ENCODE data around the gene EFL1.

The EFL1 gene

GRCh38 chr15:82146576-82146975, 116.0 kb downstream of the EFL1 start:
- no peak for DNase-seq

- no peak for DNase-seq
Observed at GRCh38 chr15:82143390-82144385, 118.8 kb downstream of the EFL1 start.

GRCh38 chr15:82140886-82141285, 121.6 kb downstream of the EFL1 start:
- no peak for DNase-seq

DNA sequence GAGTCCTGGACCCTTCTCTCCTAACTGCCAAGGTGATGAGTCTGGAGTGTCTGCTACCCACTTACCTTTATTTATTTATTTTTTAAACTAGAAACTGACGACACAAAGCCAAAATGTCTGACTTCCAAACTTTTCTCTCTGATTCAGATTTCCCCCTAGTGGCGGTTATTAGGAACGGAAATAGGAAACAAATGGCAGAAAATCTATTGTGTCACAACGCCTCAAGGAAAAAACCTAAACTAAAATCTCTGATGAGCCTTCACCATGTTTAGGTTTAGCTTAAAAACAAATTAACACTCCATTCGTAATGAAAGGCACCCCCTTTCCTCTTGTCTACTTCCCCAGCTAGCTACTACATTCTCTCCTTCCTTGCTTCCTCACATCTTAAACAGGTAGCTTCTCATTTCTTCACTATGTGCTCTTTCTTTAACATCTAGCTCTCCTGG, 122.7 kb downstream of the EFL1 start:
- DNase-seq: no peak

- no peak for DNase-seq
Observed at GRCh38 chr15:82138306-82138705, 124.2 kb downstream of the EFL1 start.

- DNase-seq: no peak
Observed at GRCh38 chr15:82137261-82137660, 125.3 kb downstream of the EFL1 start.

GRCh38 chr15:82136120-82136519, 126.4 kb downstream of the EFL1 start:
- DNase-seq: no peak

- no peak for DNase-seq
Observed at GRCh38 chr15:82135638-82136037, 126.9 kb downstream of the EFL1 start.

DNA sequence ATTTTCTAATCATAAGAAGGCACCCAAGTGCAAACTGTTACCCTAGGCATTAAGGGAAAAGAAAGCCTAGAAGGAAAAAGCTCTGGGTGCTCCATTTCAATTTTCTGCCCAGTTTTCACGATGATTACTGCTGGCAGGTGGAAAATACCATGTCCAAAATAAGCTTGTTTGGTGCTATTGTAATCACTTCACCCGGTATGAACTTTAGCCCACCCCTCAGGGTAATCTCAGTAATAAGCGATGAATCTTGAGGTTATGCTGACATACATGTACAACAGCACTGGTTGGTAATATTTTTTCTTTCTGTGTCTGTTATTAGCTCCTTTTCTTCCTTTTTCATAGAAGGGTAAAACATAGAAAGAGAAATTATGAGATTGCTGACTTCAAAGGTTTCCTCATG, 128.1 kb downstream of the EFL1 start:
- DNase-seq: no peak

GRCh38 chr15:82133251-82133650, 129.3 kb downstream of the EFL1 start:
- no peak for DNase-seq

DNA sequence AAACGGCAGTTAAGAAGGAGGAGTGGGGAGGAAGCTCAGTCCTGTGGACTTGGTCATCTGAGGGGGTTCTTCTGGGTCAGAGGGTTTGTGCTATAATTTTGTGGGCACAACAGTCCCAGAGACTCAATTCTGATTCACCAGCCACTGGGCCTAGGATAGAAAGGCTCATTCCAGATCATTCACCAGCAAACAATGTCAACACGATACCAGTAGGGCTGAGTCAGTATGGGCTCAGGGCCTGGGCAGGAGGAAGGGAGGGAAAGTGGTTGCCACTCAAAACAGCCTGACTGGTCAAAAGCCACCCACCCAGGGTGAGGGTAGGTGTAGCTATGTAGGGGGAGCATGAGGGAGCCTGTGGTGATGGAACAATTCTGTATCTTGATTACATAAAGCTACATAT, 129.8 kb downstream of the EFL1 start:
- DNase-seq: no peak

GRCh38 chr15:82132096-82132495, 130.4 kb downstream of the EFL1 start:
- no peak for DNase-seq

- no peak for DNase-seq
Observed at GRCh38 chr15:82130248-82130647, 132.3 kb downstream of the EFL1 start.

- no peak for DNase-seq
Observed at GRCh38 chr15:82129761-82130160, 132.8 kb downstream of the EFL1 start.

GRCh38 chr15:82129149-82129692, 133.3 kb downstream of the EFL1 start:
- DNase-seq: no peak

DNA sequence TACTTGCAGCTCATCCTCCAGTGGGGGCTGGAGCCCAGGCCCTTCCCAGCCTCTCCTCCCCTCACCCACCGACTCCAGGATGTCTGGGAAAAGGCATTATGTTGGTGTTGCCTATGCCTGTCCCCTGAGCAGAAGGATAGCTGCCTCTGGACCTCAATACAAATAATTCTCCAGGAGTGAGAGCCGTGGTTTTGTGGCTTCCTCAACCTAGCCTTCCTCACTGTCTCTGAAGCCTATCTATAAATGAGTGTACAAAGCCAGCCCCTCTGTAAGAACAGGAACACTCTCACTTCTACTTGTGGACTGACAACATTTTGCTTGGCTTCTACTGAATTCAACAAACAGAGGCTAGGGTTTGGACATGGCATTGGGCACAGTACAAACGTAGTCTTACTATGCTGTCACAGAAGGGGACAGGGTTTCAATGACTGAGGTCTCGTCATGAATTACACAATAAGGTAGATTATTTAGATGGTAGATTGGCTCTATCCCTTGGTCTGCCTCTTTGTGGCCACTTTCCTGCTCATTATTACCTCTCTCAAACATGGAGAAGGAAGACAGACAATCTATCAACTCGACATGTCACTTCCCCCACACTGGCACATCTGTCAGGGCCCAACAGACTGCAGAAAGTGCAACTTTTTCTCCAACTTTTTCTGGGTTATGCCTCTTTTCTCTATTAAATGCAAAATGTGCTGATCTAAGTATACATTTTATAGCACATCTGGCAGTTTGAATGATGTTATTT, 134.0 kb downstream of the EFL1 start:
- no peak for DNase-seq

DNA sequence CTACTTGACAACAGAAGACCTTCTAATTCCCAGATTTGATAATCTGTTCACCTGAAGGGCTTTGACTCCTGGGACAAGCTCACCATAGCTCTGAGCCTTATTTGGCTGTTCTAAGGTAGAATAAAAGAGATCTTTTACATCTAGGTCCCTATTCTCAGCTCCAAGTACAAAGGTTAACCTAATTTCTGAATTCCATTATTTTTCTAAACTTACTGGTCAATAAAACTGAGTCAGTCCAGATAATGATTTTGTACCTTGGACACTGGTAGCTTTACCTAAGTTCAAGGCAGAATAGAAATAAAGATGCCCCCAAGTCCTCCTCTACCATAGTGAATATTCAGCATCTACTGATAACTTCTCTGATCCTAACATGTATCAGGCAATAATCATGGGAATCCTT, 135.0 kb downstream of the EFL1 start:
- no peak for DNase-seq

- no peak for DNase-seq
Observed at GRCh38 chr15:82126346-82126745, 136.2 kb downstream of the EFL1 start.

- DNase-seq: no peak
Observed at GRCh38 chr15:82124331-82125263, 137.9 kb downstream of the EFL1 start.

DNA sequence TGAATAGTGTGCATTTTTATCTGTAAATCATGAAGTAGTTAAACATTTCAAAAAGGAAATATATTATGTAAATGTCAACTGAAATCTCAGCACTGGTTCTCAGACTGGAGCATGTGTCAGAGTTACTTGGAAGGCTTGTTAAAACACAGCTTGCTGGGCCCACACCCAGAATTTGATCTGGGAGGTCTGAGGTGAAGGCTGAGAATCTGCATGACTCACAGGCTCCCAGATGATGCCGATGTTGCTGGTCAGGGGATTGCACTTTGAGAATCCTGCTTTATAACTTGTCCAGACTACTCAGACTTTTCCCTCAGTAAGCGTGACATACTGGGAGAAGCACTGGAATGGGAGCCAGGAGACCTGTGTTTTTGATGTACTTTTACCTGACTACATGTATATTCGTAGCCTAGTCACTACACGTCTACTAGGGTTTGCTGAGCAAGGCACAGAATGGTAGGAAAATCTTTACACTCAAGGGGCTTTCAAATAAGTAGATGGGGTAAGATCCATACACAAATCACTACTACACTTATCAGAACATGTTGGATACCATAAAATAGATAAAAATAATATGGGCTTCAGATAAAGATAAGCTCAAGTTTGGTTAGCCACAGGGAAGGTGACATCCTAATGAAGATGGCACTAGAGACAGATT, 139.7 kb downstream of the EFL1 start:
- no peak for DNase-seq

- no peak for DNase-seq
Observed at GRCh38 chr15:82118040-82118439, 144.5 kb downstream of the EFL1 start.

- no peak for DNase-seq
Observed at GRCh38 chr15:82117296-82117695, 145.2 kb downstream of the EFL1 start.
